HepG2 (cell line): ENCODE measurements around the gene POMGNT2. TPM values are rescaled to one million over a fixed set of nuclear protein-coding genes. Genes with fewer than 3 reads are reported as not detected.

Experiments
- ATAC-seq: fragments of 200-7000 bp; cut with Tn5 transposase; 3 replicates; pipeline ENCODE4 v1.9.1; 2020; ENCODE audit warnings: mild to moderate bottlenecking, moderate library complexity
- BruUV-seq: library from RNA; stranded (reverse); fragments of 400-500 nt; replicated peaks from 2 replicates; lab custom pipeline; 2021; lab: Mats Ljungman, UMichigan
- CTCF ChIA-PET: fragments of 300-600 bp; formaldehyde crosslinking; extraction: SDS; loops from one replicate; lab custom pipeline; 2021; ENCODE audit warnings: low total read pairs, inconsistent platforms, low intra/inter-chr PET ratio; lab: Yijun Ruan, JAX
- POLR2A ChIA-PET: fragments of 350-600 bp; sonication (Branson Sonifier 250); formaldehyde crosslinking; loops from one replicate; lab custom pipeline; 2020; ENCODE audit warnings: antibody characterized with exemption, inconsistent platforms; lab: Yijun Ruan, JAX
- DNase-seq: peaks from one replicate; pipeline ENCODE4 v3.0.0-alpha.2; 2015; ENCODE audit warnings: low spot score
- FAIRE-seq: peaks from 3 replicates; lab custom pipeline; 2011; peaks lifted over from hg19 to GRCh38; lab: Jason Lieb, UNC
- H2AFZ ChIP-seq: one replicate; pipeline ENCODE4 v1.6.1; 2011; ENCODE audit warnings: low read length, inconsistent platforms
- H3K27ac ChIP-seq: fragments of 300-600 bp; 3 replicates; pipeline ENCODE4 v1.8.0; 2011; ENCODE audit warnings: mixed run types, mild to moderate bottlenecking, mixed read lengths, low read length, inconsistent platforms; ENCODE audit not compliant: insufficient read depth; ENCODE audit errors: extremely low read length
- H3K27me3 ChIP-seq, 2 experiments: fragments of 200-600 bp in 1 of 2; 2 replicates in 1 of 2; 3 replicates in 1 of 2; pipeline versions ENCODE4 v1.6.0 to v1.8.0; 2011; ENCODE audit warnings: low read length in 2 of 2, mild to moderate bottlenecking in 2 of 2, moderate library complexity in 2 of 2, inconsistent platforms in 1 of 2; ENCODE audit not compliant: insufficient read depth in 2 of 2, control insufficient read depth in 1 of 2
- H3K36me3 ChIP-seq, 2 experiments: fragments of 200-600 bp in 1 of 2; replicated peaks in 1 of 2; 2 replicates in 1 of 2; 3 replicates in 1 of 2; pipeline versions ENCODE4 v1.5.1 to v1.8.0; 2011; ENCODE audit warnings: low read length in 2 of 2, inconsistent platforms in 1 of 2; ENCODE audit not compliant: insufficient read depth in 2 of 2, control insufficient read depth in 1 of 2
- H3K4me1 ChIP-seq: 2 replicates; pipeline ENCODE4 v1.5.1; 2012; ENCODE audit warnings: low read length, inconsistent platforms; ENCODE audit not compliant: insufficient read depth
- H3K4me2 ChIP-seq: 2 replicates; pipeline ENCODE4 v1.6.0; 2011; ENCODE audit warnings: low read depth, low read length, inconsistent platforms
- H3K4me3 ChIP-seq, 3 experiments: fragments of 200-600 bp in 1 of 3; sonication (generic), shearing (Covaris generic) in 1 of 3; replicated peaks in 1 of 3; 2 replicates each; pipeline ENCODE4 v1.5.1; 2011 to 2016; ENCODE audit warnings: low read length in 3 of 3, inconsistent platforms in 2 of 3, low read depth in 2 of 3, mild to moderate bottlenecking in 2 of 3, control low read depth in 1 of 3, mixed read lengths in 1 of 3; ENCODE audit not compliant: insufficient read depth in 1 of 3
- H3K79me2 ChIP-seq: one replicate; pipeline ENCODE4 v1.6.1; 2011; ENCODE audit warnings: low read length, inconsistent platforms; ENCODE audit not compliant: insufficient read depth
- H3K9ac ChIP-seq: 2 replicates; pipeline ENCODE4 v1.6.0; 2011; ENCODE audit warnings: mild to moderate bottlenecking, low read depth, low read length, inconsistent platforms; ENCODE audit not compliant: insufficient read depth
- H3K9me3 ChIP-seq: 2 replicates; pipeline ENCODE4 v1.5.1; 2012; ENCODE audit warnings: mild to moderate bottlenecking, low read length
- H4K20me1 ChIP-seq: 2 replicates; pipeline ENCODE4 v1.6.0; 2011; ENCODE audit warnings: inconsistent platforms, mild to moderate bottlenecking, low read length, moderate library complexity; ENCODE audit not compliant: insufficient read depth
- ARID2 ChIP-seq: sonication (generic); formaldehyde crosslinking; IDR thresholded peaks from 2 replicates; pipeline ENCODE4 v1.8.1; 2022; ENCODE audit warnings: mild to moderate bottlenecking, missing genetic modification reagents, borderline replicate concordance
- CREB1 ChIP-seq, 2 experiments: fragments of 450-650 bp in 1 of 2; IDR thresholded peaks; 2 replicates each; pipeline ENCODE4 v1.6.1; 2016 to 2017; ENCODE audit warnings: control low read depth in 1 of 2, mild to moderate bottlenecking in 1 of 2, missing compliant biosample characterization in 1 of 2, missing genetic modification characterization in 1 of 2
- ONECUT2 ChIP-seq: sonication (generic); formaldehyde crosslinking; IDR thresholded peaks from 2 replicates; pipeline ENCODE4 v1.4.0; 2020; ENCODE audit warnings: missing genetic modification reagents
- ZFX ChIP-seq: sonication (generic); formaldehyde crosslinking; IDR thresholded peaks from 2 replicates; pipeline ENCODE4 v1.4.0; 2020; ENCODE audit warnings: mild to moderate bottlenecking, low read depth, missing genetic modification reagents, moderate library complexity
- ZNF333 ChIP-seq: sonication (generic); formaldehyde crosslinking; IDR thresholded peaks from 2 replicates; pipeline ENCODE4 v1.4.0; 2020; ENCODE audit warnings: mild to moderate bottlenecking, missing genetic modification reagents, borderline replicate concordance
- WGBS: methylation state at CpG from one replicate; pipeline ENCODE4 v1.1.6; 2017; ENCODE audit warnings: low lambda C conversion rate; 5-methylcytosine and 5-hydroxymethylcytosine counted together
- in situ Hi-C: cut with HindIII; loops from 2 replicates; pipeline ENCODE4 v1.10.0; 2017; ENCODE audit warnings: low pct_unique_long_range_greater_than_20kb; ENCODE audit not compliant: extremely low pct_ligation_motif_present
- intact Hi-C: fragments of 100-400 bp; cut with micrococcal nuclease; formaldehyde crosslinking; loops from one replicate; pipeline ENCODE4 v1.10.0; 2022; ENCODE audit not compliant: unreplicated experiment
- polyA plus RNA-seq, 8 experiments: library from polyadenylated mRNA; depleted of rRNA in 3 of 8; stranded (reverse) in 7 of 8; unstranded in 1 of 8; fragments of >200 nt; fragmentation: Illumina TruSeq in 4 of 8; extraction: Trizol in 4 of 8; gene quantifications; 2 replicates each; pipeline versions ENCODE4 v1.2.1 to v1.2.3, GENCODE V29; 2011 to 2016; ENCODE audit warnings: low read depth in 4 of 8, missing spikeins in 1 of 8, mixed read lengths in 1 of 8; ENCODE audit not compliant: insufficient read depth in 1 of 8
- total RNA-seq, 5 experiments: library from RNA; depleted of rRNA; stranded (reverse); fragments of >200 nt; fragmentation: Illumina TruSeq; extraction: Trizol; gene quantifications; 2 replicates each; pipeline ENCODE4 v1.2.3, GENCODE V29; 2016; ENCODE audit warnings: low read depth in 1 of 5
- TF ChIP-seq, protein P1 (sequence below): sonication (generic); formaldehyde crosslinking; IDR thresholded peaks from 2 replicates; pipeline ENCODE4 v1.4.0; 2020; ENCODE audit warnings: missing genetic modification reagents
- TF ChIP-seq, protein P2 (sequence below): sonication (generic); formaldehyde crosslinking; IDR thresholded peaks from 2 replicates; pipeline ENCODE4 v1.4.0; 2020; ENCODE audit warnings: missing genetic modification reagents
- TF ChIP-seq, protein P3 (sequence below): sonication (generic); formaldehyde crosslinking; IDR thresholded peaks from 2 replicates; pipeline ENCODE4 v1.4.0; 2020; ENCODE audit warnings: missing genetic modification reagents, borderline replicate concordance

Gene POMGNT2
- total and polyA plus RNA-seq, 2 of the 13 experiments (the other 11 are each of a cell fraction or from before 2014, with no cell fraction given), result 10.5 to 12.4 TPM

DNA sequence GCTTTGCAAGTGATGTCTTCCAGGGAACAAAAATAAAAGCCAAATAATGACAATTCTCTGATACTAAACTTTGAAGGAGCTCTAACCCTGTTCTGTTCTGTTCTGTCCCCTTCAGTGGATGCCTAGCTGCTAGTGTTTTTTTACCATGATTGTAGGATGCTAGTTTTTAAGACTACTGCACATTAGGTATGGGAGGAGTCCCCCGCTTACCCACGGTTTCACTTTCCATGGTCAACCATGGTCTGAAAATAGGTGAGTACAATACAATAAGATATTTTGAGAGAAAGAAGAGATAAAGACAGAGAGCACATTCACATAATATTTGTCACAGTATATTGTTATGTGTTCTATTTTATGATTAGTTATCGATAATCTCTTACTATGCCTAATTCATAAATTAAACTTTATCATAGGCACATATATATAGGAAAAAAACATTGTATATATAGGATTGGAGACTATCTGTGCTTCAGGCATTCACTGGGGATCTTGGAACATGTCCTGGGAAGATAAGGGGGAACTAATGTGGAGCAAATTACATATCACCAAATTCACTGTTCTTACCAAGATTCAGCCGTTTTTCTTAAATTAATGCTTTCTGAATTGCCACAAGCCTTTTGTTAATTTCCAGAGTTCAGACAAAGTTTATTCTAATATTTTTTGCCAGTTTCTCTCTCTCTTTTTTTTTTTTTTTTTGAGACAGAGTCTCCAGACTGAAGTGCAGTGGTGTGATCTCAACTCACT is 32.8 kb upstream of the POMGNT2 start:
- in situ Hi-C loops (no loop called here), intact Hi-C loops (no loop called here)
- no peaks in the 10 kb centered on the region for H4K20me1 ChIP-seq
- peaks cover 15% of the 10 kb centered on the region for H3K4me1 ChIP-seq
- CTCF ChIA-PET, result no interaction called here
- H3K9me3 ChIP-seq, result no peaks in the 10 kb centered on the region
- no TSS peak for BruUV-seq
- H3K36me3 ChIP-seq, result no peaks in the 10 kb centered on the region
- H2AFZ ChIP-seq, result no peak overlapping the region
- peaks cover 0 to 8% of the 10 kb centered on the region in 2 experiments; a peak in 2 of 5 replicates for H3K27me3 ChIP-seq
- ATAC-seq, result no peak
- no peaks in the 10 kb centered on the region for H3K79me2 ChIP-seq
- no peak overlapping the region for H3K9ac ChIP-seq
- no peak overlapping the region for H3K4me2 ChIP-seq
- WGBS, result 33% methylated on average over 4 of the region's 4 CpGs
- H3K27ac ChIP-seq, result no peak overlapping the region
- H3K4me3 ChIP-seq, result no peak overlapping the region
- TF ChIP-seq ZNF333 (no peak), ZFX (no peak), ARID2 (CRISPR knock-in tag) (no peak), CREB1 (IDR thresholded peaks at IDR 0.05) (no peak), CREB1 (CRISPR knock-in tag; IDR thresholded peaks at IDR 0.05) (no peak), ONECUT2 (CRISPR knock-in tag) (no peak)
- TF ChIP-seq, protein P1, sequence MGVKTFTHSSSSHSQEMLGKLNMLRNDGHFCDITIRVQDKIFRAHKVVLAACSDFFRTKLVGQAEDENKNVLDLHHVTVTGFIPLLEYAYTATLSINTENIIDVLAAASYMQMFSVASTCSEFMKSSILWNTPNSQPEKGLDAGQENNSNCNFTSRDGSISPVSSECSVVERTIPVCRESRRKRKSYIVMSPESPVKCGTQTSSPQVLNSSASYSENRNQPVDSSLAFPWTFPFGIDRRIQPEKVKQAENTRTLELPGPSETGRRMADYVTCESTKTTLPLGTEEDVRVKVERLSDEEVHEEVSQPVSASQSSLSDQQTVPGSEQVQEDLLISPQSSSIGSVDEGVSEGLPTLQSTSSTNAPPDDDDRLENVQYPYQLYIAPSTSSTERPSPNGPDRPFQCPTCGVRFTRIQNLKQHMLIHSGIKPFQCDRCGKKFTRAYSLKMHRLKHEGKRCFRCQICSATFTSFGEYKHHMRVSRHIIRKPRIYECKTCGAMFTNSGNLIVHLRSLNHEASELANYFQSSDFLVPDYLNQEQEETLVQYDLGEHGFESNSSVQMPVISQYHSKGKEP (CRISPR knock-in tag), result no peak
- TF ChIP-seq, protein P2, sequence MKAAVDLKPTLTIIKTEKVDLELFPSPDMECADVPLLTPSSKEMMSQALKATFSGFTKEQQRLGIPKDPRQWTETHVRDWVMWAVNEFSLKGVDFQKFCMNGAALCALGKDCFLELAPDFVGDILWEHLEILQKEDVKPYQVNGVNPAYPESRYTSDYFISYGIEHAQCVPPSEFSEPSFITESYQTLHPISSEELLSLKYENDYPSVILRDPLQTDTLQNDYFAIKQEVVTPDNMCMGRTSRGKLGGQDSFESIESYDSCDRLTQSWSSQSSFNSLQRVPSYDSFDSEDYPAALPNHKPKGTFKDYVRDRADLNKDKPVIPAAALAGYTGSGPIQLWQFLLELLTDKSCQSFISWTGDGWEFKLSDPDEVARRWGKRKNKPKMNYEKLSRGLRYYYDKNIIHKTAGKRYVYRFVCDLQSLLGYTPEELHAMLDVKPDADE (CRISPR knock-in tag), result no peak
- TF ChIP-seq, protein P3, sequence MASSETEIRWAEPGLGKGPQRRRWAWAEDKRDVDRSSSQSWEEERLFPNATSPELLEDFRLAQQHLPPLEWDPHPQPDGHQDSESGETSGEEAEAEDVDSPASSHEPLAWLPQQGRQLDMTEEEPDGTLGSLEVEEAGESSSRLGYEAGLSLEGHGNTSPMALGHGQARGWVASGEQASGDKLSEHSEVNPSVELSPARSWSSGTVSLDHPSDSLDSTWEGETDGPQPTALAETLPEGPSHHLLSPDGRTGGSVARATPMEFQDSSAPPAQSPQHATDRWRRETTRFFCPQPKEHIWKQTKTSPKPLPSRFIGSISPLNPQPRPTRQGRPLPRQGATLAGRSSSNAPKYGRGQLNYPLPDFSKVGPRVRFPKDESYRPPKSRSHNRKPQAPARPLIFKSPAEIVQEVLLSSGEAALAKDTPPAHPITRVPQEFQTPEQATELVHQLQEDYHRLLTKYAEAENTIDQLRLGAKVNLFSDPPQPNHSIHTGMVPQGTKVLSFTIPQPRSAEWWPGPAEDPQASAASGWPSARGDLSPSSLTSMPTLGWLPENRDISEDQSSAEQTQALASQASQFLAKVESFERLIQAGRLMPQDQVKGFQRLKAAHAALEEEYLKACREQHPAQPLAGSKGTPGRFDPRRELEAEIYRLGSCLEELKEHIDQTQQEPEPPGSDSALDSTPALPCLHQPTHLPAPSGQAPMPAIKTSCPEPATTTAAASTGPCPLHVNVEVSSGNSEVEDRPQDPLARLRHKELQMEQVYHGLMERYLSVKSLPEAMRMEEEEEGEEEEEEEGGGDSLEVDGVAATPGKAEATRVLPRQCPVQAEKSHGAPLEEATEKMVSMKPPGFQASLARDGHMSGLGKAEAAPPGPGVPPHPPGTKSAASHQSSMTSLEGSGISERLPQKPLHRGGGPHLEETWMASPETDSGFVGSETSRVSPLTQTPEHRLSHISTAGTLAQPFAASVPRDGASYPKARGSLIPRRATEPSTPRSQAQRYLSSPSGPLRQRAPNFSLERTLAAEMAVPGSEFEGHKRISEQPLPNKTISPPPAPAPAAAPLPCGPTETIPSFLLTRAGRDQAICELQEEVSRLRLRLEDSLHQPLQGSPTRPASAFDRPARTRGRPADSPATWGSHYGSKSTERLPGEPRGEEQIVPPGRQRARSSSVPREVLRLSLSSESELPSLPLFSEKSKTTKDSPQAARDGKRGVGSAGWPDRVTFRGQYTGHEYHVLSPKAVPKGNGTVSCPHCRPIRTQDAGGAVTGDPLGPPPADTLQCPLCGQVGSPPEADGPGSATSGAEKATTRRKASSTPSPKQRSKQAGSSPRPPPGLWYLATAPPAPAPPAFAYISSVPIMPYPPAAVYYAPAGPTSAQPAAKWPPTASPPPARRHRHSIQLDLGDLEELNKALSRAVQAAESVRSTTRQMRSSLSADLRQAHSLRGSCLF (CRISPR knock-in tag), result no peak
- FAIRE-seq, result no peak
- DNase-seq, result no peak
- POLR2A ChIA-PET, result no interaction called here
